HG03064 (cell line): ENCODE results near the gene MAPKAPK3.
"Not testable (repeated sequence)": the region's sequence is repeated elsewhere in the genome, so short reads cannot be mapped to it uniquely, and the experiment has no call there.

Experiments used
- ATAC-seq: cut with Tn5 transposase; IDR thresholded peaks from one replicate; pipeline ENCODE4 v1.9.1; 2021; ENCODE audit warnings: low read depth; ENCODE audit not compliant: unreplicated experiment

MAPKAPK3 gene

GRCh38 chr3:50675179-50676030 lies 58.5 kb downstream of the MAPKAPK3 start:
- no peak for ATAC-seq

- ATAC-seq, result no peak
These were observed 59.2 kb downstream of the MAPKAPK3 start for GRCh38 chr3:50676031-50676705.

GRCh38 chr3:50687127-50687751 lies 70.3 kb downstream of the MAPKAPK3 start:
- ATAC-seq, result no peak

- no peak for ATAC-seq
These were observed 71.0 kb downstream of the MAPKAPK3 start for GRCh38 chr3:50687916-50688315.

- ATAC-seq, result not testable (repeated sequence)
These were observed 71.7 kb downstream of the MAPKAPK3 start for GRCh38 chr3:50688602-50689001.

GRCh38 chr3:50689558-50689957 lies 72.6 kb downstream of the MAPKAPK3 start:
- no peak for ATAC-seq

GRCh38 chr3:50695031-50695430 lies 78.1 kb downstream of the MAPKAPK3 start:
- ATAC-seq, result no peak

GRCh38 chr3:50696276-50696675 lies 79.3 kb downstream of the MAPKAPK3 start:
- ATAC-seq, result no peak

- ATAC-seq, result no peak
These were observed 81.3 kb downstream of the MAPKAPK3 start for GRCh38 chr3:50698269-50698668.
